Activated CD8-positive, alpha-beta memory T cell treated with anti-CD3 and anti-CD28 coated beads, Interleukin-2, amount 50 U/mL, for 4 hours (primary cell): ENCODE data around the gene CDC20B.
A peak's percentile ranks its signal among the peaks of the same experiment; 100 is the strongest.

Experiments
- DNase-seq: peaks from one replicate; pipeline ENCODE4 v3.0.0-alpha.2; 2020

The CDC20B gene, protein sequence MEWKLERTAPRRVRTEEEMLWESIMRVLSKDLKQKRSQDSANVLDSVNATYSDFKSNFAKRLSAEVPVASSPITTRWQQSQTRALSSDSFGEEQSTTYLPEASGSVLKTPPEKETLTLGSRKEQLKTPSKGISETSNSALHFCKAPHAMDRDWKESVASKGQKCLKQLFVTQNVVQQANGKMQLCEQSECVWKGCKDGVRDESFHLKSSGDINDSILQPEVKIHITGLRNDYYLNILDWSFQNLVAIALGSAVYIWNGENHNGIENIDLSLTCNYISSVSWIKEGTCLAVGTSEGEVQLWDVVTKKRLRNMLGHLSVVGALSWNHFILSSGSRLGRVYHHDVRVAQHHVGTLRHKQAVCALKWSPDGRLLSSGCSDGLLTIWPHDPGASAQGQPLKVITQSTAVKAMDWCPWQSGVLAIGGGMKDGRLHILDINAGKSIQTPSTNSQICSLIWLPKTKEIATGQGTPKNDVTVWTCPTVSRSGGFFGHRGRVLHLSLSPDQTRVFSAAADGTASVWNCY

DNA sequence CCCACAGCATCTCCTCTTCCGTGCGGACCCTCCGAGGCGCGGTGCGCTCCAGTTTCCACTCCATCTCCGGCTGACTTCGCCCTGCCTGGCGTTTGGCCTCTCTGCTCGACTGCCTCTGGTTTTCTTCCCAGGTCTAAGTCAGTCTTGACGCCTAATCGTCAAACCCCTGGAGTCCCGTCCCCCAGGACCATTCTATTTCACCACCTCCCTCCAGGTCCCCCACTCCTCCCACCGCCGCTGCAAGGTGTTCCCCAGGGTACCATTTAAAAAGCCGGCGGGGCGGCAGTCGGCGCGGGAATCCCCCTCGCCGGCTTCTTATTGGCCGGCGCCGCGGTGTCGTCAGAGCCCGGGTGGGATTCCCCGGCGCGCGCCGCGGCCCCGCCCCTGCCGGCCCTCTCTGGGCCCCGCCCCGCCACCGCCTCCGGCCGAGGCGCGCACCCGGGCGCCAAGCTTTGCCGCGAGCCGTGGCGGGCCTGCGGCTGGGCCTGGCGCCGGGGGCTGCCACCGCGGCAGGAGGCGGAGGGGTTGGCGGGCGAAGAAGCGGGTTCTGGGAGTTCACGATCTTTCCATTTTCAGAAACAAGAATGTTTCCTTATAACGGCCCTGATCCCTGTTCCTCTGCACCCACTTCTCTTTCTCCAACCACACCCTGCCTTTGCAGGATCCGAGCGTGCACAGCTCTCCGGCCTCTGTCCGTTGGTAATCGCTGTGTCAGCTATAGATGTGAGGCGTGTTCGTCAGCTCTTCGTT lies at the start of gene CDC20B:
CDC20B (minus strand) TSS at position 241 of the 750 bp plus-strand sequence; CDS start at position 64, 177 bp downstream.
- DNase-seq, result peak; percentile 79

DNA sequence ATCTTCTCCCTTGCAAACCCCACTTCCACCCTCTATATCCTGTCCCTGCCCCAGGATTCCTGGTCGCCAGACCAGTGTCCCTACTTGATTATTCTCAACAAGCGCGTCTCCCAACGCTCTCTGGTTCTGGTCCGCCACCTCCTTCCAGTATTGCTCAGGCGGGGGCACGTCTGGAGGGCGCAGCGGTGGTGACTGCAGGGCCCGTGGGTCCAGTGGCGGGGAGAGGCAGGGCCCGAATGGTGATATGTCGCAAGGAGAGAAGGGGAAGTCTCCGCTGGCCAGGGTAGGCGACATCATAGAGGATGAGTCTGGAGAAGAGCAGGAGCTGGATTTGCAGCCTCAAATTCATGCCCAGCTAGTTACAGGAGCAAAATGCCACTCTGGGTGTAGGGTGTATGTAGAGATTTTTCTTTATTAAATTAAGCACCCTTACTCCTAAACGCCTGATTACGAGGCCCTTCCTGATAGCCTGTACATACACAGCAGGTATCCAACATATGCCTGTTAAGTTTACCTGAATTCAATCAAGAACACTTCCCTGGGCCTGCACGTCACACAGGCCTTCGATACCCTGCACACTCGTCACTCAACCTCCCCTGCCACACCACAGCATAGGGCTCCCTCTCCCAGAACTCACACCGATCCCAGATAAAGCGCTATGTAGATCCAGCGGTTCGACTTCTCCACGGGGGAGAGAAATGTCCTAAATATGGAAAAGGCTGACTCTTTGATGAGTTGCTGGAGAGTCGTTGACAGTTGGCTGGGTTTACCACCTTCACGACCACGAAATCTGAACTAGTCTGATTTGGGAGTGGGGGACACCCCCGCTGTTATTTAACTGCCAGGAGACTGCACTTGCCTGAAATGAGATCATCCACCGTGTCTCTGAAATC lies 49.4 kb upstream of the CDC20B start:
- DNase-seq, result no peak

DNA sequence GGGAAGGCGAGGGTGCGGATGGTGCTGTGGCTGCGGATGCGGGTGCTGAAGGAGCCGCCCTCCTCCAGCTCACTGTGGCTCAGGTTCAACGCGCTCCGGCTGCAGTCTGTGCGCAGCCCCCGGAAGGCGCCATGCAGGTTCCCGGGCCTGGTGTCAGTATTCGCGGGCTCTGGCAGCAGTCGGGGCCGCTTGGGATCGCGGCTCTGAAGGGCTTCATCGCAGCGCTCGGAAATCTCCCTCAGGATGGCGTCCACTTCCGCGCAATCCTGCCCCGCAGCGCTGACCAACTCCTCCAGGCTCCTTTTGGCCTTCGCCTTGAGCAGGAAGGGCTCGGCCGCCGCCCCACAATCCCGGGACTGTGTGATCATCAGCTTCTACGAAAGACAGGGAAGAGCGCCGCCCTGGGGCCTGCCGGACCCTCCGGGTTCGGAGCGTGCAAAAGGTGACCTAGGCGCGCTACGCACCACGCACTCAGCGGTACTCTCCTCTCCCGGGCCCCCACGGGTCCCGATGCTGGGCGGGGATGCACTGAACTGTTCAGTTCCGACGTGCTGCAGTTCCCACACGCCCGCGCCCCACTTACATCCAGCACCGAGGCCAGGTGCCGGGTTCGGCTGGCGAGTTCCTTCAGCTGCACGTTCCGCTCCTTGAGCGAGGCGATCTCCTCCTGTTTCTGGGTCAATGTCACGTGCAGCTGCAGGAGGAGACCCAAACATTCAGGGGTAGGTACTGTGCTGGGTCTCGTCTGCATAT lies 47.6 kb upstream of the CDC20B start:
- no peak for DNase-seq

DNA sequence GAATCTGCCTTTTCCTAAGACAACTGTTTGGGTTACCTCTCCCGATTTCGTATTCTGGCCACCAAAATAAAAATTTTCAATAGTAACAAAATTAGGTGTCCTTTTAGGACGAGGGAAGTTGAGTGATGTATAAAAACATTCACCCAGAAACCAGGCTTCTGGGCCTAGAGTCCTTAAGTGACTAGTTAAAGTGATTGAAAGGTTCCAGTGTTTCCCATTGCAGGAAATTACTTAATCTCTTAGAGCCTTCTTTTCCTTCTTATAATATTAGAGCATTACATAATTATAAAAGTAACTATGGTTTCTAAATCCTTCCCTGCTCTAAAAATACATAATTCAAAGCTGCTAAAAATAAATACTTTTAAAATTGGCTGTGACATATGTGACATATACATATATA lies 46.8 kb upstream of the CDC20B start:
- DNase-seq, result no peak

DNA sequence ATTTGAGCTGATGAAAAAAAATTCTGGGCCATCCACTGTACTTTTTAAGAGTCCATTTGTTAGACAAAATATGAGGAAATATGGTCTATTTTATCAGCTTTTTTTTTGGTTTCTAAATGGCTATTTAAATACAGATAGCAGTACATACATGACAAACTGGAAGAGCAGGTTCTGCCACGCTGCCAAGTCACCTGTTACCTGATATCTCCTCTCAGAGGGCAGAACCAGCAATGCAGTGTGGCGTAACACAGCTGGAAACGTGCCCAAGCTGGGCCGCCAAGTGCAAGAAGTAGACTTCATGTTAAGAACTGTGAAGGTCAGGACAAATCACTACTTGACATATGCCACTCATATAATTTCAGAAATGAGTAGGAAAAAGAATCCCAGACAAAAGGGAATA lies 46.0 kb upstream of the CDC20B start:
- DNase-seq, result no peak

DNA sequence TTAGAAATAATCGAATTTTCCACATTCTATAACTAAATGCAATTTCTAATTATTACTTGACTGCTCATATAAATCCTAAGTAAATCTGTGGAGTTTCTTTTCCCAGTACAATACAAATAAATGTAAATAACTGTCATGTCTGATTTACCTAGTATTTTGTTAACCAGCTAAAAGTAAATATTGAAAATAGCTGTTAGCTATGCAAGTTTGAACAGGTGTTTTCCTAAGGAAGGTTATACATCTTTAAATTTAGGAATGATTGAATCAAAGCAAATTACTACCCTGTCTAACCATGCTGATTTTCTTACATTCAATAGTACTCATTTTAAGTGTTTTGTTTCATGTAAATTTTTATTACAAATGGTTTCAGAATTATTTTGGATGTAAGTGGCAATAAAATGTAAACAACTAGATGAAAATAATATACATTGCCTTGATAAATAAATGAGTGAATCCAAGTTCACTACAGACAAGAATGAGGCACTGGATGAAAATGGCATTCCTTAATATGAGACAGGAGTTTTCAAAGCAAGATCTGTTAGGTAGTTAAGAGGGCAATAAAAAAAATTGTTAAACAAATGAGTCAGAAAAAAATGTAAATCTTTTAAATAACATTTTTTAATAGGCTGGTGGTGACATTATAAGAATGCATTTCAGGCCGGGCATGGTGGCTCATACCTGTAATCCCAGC lies 38.4 kb upstream of the CDC20B start:
- DNase-seq, result no peak

DNA sequence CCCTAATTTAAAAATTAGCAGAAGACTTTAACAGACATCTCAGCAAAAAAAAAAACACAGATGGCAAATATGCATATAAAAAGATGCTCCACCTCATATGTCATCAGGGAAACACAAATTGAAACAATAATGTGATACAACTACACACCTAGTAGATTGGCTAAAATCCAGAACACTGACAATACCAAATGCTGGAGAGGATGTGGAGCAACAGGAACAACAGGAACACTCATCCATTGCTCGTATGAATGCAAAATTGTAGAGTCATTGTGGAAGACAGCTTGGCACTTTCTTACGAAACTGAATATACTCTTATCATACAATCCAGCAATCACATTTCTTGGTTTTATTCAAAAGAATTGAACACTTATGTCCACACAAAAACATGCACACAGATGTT lies 32.0 kb upstream of the CDC20B start:
- no peak for DNase-seq

DNA sequence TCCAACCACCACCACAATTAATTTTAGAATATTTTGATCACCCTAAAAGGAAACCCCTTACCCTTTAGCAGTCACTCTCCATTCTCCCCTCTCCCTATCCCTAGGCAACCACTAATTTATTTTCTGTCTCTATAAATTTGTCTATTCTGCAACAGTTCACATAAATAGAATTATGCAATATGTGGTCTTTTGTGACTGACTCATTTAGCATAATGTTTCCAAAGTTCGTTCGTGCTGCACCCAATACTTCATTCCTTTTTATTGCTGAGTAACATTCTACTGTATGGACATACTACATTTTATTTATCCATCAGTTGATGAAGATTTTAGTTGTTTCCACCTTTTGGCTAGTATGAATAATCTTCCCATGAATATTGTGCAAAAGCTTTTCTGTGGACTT lies 18.2 kb upstream of the CDC20B start:
- DNase-seq, result no peak

DNA sequence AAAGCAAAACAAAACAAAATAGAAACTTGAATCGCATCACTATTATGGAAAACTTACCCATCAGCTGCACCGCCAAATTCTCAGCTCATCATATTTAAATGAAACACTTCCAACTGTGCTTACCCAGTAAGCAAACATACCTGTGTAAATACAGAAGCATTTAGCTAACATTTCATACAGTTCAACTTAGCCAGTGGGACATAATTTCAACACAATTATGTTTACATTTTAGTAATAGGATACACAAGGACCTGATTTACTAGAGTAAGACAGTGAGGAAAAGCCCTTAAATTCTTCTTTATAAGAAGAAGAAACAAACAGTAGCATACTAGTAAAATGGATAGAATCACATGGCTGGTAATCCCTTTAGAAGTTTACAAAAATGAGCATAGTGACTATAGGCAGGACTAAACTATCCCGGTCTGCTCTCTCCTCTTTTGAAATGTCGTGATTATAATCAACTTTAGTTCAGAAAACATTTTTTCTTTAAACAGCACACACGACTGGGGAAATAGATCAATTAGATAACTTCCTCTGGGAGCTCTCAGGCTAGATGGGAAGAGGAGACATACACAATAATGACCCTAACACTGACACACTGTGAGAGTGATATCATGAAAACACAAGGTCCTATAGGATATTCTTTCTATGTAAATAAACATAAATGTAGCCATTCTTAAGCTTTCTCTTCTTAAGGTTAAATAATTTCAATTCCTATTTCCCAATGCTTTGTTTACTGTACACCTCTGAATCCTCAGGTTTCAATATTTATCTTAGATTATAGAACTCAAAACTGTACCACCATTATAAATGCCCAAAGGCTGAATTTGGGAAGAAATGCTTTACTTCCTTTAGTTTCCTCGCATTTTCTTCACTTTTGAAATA lies 15.9 kb upstream of the CDC20B start:
- no peak for DNase-seq

DNA sequence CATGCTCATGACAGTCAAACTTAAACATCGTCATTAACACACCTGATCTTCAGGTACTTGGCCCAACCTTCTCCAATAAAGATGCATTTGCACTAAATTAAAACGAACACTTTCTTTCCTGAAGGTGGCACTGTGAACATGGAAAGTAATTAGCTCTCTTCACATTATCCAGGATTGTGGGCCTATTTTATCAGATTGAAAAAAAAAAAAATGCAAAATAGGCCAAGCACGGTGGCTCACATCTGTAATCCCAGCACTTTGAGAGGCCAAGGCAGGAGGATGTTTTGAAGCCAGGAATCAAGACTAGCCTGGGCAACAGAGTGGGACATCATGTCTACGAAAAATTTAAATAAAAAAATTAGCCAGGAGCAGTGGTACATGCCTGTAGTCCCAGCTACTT lies 14.4 kb upstream of the CDC20B start:
- DNase-seq, result no peak

DNA sequence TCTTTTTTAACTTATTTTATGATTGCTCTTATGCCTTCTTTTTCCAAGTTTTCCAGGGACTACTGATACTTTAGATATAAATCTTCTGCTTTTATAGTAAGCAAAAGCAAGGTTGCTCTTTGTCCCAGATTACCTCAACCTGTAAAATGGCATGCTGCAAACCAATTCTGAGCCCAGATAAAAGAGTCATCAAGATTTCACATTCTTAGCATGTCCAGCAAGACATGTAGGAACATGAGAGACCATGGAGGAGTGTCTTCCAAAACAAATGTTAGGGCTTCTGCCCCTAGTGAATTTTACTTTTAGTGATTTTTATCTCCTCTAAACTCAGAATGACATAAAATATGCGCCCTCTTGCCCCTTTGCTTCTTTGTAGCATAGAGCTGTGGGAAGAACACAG lies 7.0 kb upstream of the CDC20B start:
- no peak for DNase-seq

DNA sequence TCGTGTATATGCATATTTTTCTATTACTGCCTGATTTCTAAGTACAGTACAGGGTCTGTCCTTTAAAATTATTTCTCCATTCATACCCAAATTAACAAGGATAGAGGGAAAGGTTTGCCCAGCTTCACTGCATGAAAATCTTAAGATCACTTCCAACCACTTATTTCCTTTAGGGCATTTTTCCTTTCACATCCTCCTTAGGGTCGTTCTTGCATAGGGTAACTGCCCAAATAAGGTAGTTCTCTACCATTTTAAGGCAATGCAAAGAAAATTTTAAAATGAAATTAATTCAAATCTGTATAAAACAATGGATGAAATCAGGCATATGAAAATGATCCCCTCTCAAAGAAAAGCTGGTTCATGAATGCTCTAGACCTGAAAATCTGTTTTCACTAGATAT lies 4.1 kb upstream of the CDC20B start:
- DNase-seq, result no peak

DNA sequence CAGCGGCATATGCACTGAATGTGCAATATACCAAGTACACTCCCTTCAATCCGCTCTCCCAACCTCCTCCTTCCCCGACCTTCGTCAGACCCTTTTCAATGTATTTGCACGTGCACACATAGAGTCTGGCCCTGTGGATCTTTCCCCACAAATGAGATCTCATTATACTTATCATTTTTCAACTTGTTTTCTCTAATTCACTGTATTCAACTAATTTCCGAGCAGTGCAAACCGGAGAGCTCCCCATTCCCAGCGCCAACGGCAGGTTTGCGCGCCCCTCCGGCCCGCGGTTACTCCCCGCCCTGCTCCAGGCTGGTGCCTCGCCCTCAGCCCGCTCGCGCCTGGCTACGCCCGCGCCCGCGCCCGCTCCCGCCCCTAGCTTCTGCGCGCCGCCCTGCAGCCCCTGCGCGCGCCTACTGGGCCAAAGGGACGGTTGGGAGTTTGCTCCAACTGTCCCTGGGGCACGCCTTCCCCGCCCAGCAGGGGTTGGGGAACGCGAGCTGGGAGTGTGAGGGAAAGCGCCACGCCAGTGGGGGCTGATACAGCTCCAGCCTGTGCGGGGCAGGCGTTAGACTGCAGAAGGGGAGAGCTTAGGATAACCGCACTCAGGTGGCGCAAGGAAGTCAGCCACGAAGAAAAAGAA lies 3.3 kb upstream of the CDC20B start:
- peak; percentile 19 for DNase-seq

DNA sequence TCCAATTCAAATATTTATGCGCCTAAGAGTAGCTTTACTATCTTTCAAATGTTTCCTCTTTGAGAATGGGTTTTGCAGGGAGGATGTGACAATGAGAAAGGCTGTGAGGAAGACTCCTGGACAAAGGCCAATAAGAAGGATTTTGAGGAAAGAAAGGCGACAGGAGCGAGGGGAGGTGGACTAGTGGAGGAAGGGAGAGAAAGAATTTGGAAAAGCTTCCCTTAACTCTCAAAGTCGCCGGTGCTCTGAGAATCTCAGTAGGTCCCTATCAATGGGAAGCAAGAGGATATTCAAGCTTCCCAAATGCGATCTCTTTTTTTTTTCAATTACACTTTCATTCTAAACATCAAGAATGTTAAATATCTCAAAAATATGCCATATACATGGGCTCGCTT lies 2.8 kb upstream of the CDC20B start:
- no peak for DNase-seq

DNA sequence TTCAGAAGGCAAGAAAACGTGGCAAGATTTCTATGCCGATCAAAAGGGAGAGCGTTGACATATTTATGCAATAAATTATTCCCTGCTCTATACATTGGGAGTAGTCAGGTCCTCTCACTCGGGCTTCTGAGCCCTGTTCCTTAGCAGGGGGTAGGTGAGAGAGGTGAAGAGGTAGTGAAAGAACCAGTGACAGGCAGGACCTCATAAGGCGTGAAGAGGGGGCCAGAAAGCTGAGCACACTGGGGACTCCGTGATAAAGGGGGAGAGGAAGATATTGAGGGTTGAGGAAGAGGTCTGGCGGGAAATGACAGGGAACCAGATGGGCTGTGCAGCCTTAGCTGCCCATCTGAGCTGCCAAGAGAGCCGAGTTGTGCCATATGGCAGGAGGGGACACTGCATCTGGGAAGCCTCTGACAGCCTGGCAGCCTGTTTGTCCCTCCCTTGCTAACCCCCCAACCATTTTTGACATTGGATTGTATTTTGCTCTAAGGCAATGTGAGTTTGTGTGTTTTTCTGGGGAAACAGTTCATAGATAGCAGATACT lies 782 bp upstream of the CDC20B start:
- no peak for DNase-seq

DNA sequence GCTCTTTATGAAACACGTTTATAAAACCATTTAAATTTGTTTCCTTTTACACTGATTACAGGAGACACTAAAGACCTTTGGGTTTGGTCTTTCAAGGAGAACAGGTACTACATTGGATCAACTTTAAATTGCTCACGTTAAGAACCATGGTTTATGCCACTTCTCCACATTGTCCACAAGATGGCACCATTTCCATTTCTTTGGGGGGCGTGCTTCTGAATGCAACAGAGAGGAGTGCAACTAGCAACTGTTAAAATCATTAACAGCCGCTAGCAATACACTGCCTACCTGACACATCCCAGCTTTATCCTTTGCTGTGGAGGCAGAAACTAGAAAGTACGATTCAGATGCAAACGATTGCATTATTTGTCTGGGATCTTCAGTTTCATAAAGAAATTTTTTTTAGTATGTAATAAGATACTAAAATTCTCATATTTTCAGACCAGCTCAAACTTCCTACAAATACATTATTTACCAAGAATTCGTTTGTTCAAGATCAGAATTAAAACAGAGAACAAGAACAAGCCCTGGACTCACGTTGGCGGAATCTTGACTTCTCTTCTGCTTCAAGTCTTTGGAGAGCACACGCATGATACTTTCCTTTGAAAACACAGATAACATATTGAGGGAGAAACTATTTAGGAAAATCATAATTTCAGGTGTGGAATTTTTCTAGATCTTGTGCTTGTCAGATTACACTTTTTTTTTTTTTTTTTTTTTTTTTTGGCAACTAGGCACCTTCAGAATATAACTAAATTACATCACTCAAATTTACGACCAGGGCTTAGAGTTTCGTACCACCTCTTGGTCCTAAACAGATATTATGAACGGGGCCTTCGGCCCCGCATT lies 702 bp downstream of the CDC20B start:
- DNase-seq, result peak; percentile 52

DNA sequence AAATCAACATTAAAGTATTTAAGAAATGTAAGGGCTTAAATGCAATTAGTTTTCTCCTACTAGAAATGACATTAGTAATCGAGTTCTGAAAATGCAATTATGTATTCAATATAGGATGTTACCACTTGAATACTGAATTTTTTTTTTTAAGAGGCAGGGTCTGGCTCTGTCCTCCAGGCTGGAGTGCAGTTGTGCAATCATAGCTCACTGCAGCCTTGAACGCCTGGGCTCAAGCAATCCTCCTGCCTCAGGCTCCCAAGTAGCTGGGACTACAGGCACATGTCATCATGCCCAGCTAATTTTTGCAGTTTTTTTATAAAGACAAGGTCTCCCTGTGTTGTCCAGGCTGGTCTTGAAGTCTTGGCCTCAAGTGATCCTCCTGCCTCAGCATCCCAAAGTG lies 1.5 kb downstream of the CDC20B start:
- no peak for DNase-seq

DNA sequence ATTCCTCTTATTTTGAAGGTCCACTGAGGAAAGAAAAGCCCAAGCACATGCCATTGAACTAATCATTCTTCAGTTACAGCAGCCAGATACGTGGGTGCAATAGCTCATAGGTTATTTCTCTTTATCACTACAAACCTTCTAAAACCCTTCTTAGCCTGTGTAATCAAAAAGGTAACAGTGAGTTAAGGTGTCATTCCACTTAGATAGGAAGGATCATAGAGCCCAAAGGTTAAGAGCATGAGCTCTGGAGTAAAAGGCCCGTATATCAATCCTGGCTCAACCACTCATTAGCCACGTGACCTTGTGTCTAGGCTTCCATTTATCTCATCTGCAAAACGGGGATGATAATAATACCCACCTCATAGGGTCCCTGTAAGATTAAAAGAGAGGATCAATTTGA lies 10.3 kb downstream of the CDC20B start:
- no peak for DNase-seq
